ENCODE data around the gene ACTL8.

Gene ACTL8

GRCh38 chr1:17755120-17755519 lies at the start of gene ACTL8:
Gene ACTL8 (plus strand): TSS chr1:17755333. CDS start chr1:17823009, 67,676 bp downstream.
- DNase-seq, result peak; percentile 25

GRCh38 chr1:17706445-17706844 lies 48.7 kb upstream of the ACTL8 start:
- no peak for DNase-seq

GRCh38 chr1:17709981-17710380 lies 45.2 kb upstream of the ACTL8 start:
- no peak for DNase-seq

GRCh38 chr1:17710889-17711576 lies 44.1 kb upstream of the ACTL8 start:
- DNase-seq, result no peak

GRCh38 chr1:17711577-17711910 lies 43.6 kb upstream of the ACTL8 start:
- DNase-seq, result no peak

GRCh38 chr1:17711941-17712340 lies 43.2 kb upstream of the ACTL8 start:
- DNase-seq, result no peak

GRCh38 chr1:17713993-17714392 lies 41.1 kb upstream of the ACTL8 start:
- DNase-seq, result no peak

GRCh38 chr1:17717594-17718535 lies 37.3 kb upstream of the ACTL8 start:
- no peak for DNase-seq

GRCh38 chr1:17719874-17720273 lies 35.3 kb upstream of the ACTL8 start:
- no peak for DNase-seq

- DNase-seq, result no peak
These were observed 33.7 kb upstream of the ACTL8 start for GRCh38 chr1:17721444-17721843.

- DNase-seq, result no peak
These were observed 31.4 kb upstream of the ACTL8 start for GRCh38 chr1:17723684-17724083.

- DNase-seq, result no peak
These were observed 31.0 kb upstream of the ACTL8 start for GRCh38 chr1:17724150-17724549.

- DNase-seq, result no peak
These were observed 29.9 kb upstream of the ACTL8 start for GRCh38 chr1:17725084-17725719.

GRCh38 chr1:17725811-17726582 lies 29.1 kb upstream of the ACTL8 start:
- no peak for DNase-seq

GRCh38 chr1:17728123-17728712 lies 26.9 kb upstream of the ACTL8 start:
- DNase-seq, result no peak

- DNase-seq, result no peak
These were observed 25.9 kb upstream of the ACTL8 start for GRCh38 chr1:17729248-17729647.

- DNase-seq, result no peak
These were observed 25.2 kb upstream of the ACTL8 start for GRCh38 chr1:17729909-17730308.

GRCh38 chr1:17731460-17731859 lies 23.7 kb upstream of the ACTL8 start:
- DNase-seq, result no peak

GRCh38 chr1:17732475-17732874 lies 22.7 kb upstream of the ACTL8 start:
- DNase-seq, result no peak

- DNase-seq, result no peak
These were observed 21.5 kb upstream of the ACTL8 start for GRCh38 chr1:17733661-17734060.

- DNase-seq, result no peak
These were observed 20.5 kb upstream of the ACTL8 start for GRCh38 chr1:17734609-17735008.

GRCh38 chr1:17735348-17735747 lies 19.8 kb upstream of the ACTL8 start:
- DNase-seq, result no peak

GRCh38 chr1:17735793-17736192 lies 19.3 kb upstream of the ACTL8 start:
- no peak for DNase-seq
